ENCODE results near the gene MED16. TPM values are rescaled to one million over a fixed set of nuclear protein-coding genes. Genes with fewer than 3 reads are reported as not detected.

Gene MED16
- total and polyA plus RNA-seq, 8 donors = 23.0 to 147 (median 35.5) TPM

GRCh38 chr19:911197-912033 is 18.4 kb upstream of the MED16 start:
- H3K4me3 ChIP-seq = no peak overlapping the region
- 86 to 89% methylated on average over 45 to 54 of the region's 54 CpGs for WGBS, 2 donors
- ATAC-seq (no peak), FAIRE-seq (no peak), DNase-seq (peak in 2 of 6 donors; percentile 53 to 82)
- no peak for TF ChIP-seq CTCF (IDR thresholded peaks at IDR 0.05)
- no peaks in the 10 kb centered on the region for H3K9me3 ChIP-seq
- H3K27me3 ChIP-seq = no peaks in the 10 kb centered on the region
- H3K4me1 ChIP-seq = peaks cover 0 to 17% (median 3%) of the 10 kb centered on the region in 3 donors
- intact Hi-C loops (cut with DNase I) = loop anchor here in 1 of 3 donors (5.0 kb wide), 1 partner anchor 139 kb away; no protein-coding TSS in a partner anchor
- H3K27ac ChIP-seq = no peak overlapping the region
- no peaks in the 10 kb centered on the region for H3K36me3 ChIP-seq

- Histone ChIP-seq H3K9me3 (no peaks in the 10 kb centered on the region), H3K4me3 (no peak overlapping the region), H3K27ac (peak overlapping the region in 1 of 4 donors; percentile 12), H3K4me1 (peaks cover 0 to 17% (median 0%) of the 10 kb centered on the region in 3 donors), H3K27me3 (no peaks in the 10 kb centered on the region), H3K36me3 (no peaks in the 10 kb centered on the region)
- intact Hi-C loops (cut with DNase I) = loop anchor here in 1 of 3 donors (5.0 kb wide), 1 partner anchor 40 kb away; no protein-coding TSS in a partner anchor
- 85 to 89% methylated on average over 14 of the region's 14 CpGs for WGBS, 2 donors
- no peak for DNase-seq
- no peak for FAIRE-seq
- no peak for TF ChIP-seq CTCF (IDR thresholded peaks at IDR 0.05)
- no peak for ATAC-seq
These were observed 14.3 kb upstream of the MED16 start for GRCh38 chr19:907183-907853.

GRCh38 chr19:906480-906879 is 13.5 kb upstream of the MED16 start:
- no peak overlapping the region for H3K4me3 ChIP-seq
- FAIRE-seq (no peak), ATAC-seq (no peak), DNase-seq (no peak)
- no peaks in the 10 kb centered on the region for H3K9me3 ChIP-seq
- peaks cover 0 to 17% (median 0%) of the 10 kb centered on the region in 3 donors for H3K4me1 ChIP-seq
- TF ChIP-seq CTCF (IDR thresholded peaks at IDR 0.05) = no peak
- H3K27ac ChIP-seq = no peak overlapping the region
- intact Hi-C loops (cut with DNase I) = loop anchor here in 1 of 3 donors (5.0 kb wide), 1 partner anchor 39 kb away; no protein-coding TSS in a partner anchor
- whole genome bisulfite sequencing, 2 donors = 97 to 98% methylated on average over 7 of the region's 7 CpGs
- H3K36me3 ChIP-seq = no peaks in the 10 kb centered on the region
- H3K27me3 ChIP-seq = no peaks in the 10 kb centered on the region

GRCh38 chr19:904545-904944 is 11.6 kb upstream of the MED16 start:
- ATAC-seq = no peak
- Histone ChIP-seq H3K27ac (peak overlapping the region in 1 of 4 donors; percentile 65), H3K4me3 (no peak overlapping the region), H3K36me3 (peaks cover 0 to 3% (median 0%) of the 10 kb centered on the region in 3 donors), H3K9me3 (no peaks in the 10 kb centered on the region), H3K4me1 (peaks cover 0 to 10% (median 0%) of the 10 kb centered on the region in 3 donors), H3K27me3 (no peaks in the 10 kb centered on the region)
- intact Hi-C loops (cut with DNase I) = no loop called here
- no peak for DNase-seq
- no peak for FAIRE-seq
- 92% methylated on average over 8 of the region's 8 CpGs for WGBS, 2 donors
- no peak for TF ChIP-seq CTCF (IDR thresholded peaks at IDR 0.05)

All from pancreas (tissue), 10 donors.